ENCODE data around the gene HERC4.
"Not testable (repeated sequence)": the region's sequence is repeated elsewhere in the genome, so short reads cannot be mapped to it uniquely, and the experiment has no call there.

HERC4 gene

DNA sequence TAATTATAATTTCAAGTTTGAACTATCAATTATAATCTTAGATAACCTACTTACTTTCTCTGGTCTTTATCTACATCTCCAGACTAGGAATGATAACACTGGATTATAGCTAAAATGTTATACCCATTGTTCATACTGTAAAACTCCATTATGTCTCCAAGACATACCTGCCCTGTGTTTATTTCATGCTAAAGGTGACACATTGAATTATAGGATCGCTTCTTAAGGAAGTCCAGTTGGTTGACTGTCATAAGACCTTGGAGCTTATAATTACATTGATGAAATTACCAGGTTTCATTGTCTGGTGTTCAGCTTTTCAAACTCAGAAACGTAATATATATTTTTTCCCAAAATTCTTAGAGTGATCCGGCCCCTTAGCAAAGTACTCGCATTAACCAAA is 15.5 kb upstream of the HERC4 start:
- no peak for DNase-seq

DNA sequence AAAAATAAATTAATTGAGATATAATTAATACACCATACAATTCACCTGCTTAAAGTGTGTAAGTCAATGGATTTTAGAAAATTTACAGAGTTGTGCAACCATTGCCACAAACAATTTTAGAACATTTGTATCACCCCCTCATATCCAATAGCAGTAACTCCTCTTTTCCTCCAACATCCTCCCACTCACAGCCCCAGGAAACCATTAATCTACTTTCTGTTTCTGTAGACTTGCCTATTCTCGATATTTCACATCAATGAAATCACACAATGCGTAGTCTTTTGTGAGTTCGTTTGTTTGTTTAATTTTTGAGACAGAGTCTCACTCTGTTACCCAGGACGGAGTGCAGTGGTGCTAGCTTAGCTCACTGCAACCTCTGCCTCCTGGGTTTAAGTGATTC is 13.7 kb upstream of the HERC4 start:
- no peak for DNase-seq

DNA sequence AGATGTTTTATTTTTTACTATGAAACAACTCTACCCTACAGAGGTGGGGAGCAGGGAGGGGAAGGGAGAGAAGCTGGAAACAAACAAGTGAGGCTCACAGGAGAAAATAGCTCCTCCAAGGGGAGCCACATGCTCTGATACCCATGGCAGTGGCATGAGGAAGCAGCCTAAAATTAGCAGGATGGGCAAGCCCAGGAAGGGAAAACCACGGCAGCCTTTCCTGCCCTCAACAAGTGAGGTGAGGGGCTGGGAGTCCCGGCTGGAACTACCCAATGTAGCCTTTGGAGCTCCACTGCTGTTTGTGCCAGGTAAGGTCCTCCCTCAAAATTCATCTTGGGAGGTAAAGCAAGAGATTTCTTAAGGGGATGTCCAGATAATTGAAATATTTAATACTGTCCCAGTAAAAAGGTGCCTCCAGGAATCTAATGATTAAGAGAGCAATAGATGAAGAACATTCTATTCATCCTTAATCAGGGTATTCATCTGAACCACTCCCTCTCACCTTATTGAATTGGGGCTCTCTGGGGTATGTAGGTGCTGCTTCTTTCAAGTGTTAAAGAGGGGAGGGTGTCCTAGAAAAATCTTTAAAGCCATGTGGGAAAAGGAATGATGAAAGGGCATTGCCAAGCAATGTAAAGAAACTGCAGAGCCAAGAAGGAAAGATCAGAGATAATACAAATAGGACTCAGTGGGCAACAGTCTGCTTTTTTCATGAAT is 12.8 kb upstream of the HERC4 start:
- no peak for DNase-seq

DNA sequence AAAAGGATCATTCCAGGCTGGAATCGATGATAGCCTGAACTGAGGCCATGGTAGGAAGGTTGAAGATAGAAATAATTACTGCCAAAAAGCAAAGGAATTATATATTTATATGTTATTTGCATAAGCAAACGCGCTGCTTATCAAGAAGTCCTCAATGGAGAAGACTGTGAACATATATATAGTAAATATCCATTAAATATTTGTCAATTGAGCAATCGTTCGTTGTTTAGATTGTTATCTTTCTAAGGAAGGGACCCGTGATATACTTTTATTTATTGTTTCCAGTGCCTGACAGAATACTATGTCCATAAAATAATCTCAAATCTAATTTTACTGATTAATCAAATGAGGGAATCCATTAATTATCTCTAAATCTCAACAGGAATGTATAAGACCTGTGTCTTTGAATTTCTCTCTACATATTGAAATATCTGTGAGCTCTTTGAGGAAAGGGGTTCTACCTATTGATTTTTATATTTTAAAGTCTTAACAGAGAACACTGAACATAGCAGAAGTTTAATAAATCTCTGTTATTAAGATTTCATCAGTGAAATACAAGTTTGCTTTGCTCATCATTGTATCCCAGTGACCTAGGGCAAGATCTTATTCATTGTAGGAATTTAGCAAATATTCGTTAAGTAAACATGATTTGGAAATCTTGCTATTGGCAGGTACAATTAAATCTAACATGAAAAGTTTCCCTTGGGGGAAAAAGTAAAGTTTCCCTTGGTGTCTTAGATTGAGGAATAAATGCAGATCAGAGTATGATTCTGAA is 12.0 kb upstream of the HERC4 start:
- no peak for DNase-seq

DNA sequence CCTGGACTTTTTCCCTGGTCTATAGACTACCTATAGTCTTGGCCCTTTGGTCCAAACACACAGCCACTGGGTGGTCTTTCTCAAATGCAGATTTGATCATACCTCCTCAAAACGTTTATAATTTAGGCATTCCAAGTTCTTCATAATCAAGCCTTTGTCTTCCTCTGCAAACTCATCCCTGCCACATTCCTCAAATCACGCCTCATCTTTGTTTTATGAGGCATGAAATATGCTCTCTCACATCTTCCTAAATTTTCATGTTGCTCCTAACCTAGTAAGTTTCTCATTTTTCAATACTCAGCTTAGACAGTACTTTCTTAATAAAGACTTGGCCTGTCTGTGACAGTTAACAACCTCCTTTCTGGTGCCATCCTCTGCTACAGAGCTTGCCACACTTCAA is 10.9 kb upstream of the HERC4 start:
- DNase-seq: no peak

DNA sequence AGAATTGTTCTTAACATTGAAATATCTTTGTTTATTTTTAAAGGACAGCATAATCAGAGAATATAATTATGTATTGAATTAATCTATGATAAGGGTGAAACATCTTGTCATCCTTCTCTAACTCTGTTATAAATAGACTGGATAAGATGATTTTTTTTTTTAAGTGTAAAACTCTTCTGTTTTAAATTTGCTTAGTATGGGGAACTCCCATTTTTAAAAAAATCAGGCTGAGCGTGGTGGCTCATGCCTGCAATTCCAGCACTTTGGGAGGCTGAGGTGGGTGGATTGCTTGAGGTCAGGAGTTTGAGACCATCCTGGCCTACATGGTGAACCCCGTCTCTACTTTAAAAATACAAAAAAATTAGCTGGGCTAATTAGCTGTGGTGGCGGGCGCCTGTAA is 9.4 kb upstream of the HERC4 start:
- no peak for DNase-seq

DNA sequence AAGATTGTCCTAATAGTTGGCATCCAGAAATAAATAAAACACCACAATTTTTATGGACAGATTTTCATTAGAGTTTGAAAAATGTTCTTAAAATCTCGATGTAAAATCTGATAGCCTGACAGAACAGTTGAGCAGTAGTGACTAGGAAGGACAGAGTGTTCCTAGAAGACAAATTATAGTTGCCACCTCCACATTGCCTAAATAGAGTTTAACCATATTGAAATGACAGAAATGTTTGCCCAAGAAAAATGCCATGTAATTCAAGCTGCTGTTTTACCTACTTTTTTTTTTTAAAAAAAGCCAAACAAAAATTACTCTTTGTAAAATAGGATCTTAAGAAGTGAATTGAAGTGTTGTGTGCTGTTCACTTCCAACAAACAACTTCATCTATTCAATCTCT is 8.9 kb upstream of the HERC4 start:
- DNase-seq: no peak

DNA sequence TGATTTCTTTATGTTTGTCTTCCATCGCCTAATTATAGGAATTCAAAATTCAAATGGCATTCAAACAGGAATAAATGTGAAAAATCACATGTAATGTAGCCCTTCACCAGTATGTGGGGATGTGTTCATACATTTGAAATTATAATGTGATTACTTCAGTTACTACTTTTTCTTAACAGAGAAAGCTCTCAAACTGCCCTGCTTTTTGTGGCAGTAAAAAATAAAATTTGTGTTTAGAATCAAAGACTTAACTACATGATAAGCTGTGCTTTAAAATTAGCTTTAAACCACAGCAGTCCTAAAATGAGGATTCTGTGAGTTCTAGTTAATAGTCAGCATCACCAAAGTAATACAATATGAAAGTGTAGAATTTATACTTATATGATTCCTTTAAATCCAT is 7.8 kb upstream of the HERC4 start:
- no peak for DNase-seq

DNA sequence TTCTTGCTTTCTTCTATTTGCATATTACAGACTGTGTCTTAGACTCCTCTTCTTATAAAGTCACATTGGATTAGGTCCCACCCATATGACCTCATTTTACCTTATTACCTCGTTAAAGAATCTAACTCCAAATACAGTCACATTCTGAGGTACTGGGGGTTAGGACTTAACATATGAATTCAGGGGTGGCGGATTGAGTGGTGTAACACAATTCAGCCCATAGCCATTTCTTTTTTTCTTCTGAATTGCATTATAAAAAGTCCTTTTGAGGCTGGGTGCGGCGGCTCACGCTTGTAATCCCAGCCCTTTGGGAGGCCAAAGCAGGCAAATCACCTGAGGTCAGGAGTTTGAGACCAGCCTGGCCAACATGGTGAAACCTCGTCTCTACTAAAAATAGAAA is 6.8 kb upstream of the HERC4 start:
- DNase-seq: no peak

DNA sequence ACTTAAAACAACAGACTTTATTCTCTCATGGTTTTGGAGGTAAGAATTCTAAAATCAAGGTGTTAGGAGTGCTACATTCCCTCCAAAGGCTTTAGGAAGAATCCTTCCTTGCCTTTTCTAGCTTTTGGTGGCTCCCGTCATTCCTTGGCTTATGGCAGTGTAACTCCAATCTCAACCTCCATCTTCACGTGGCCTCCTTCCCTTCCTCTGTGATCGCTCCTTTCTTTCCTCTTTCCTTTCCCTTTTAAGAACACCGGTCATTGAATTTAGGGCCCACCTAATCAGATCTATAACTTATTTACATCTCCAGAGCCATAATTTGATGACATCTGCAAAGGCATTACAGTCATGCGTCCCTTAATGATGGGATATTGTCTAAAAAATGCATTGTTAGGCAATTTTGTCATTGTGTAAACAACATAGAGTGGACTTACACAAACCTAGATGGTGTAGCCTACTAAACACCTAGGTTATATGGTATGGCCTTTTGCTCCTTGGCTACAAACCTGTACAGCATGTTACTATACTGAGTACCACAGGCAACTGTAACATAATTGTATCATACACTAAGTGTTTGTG is 5.9 kb upstream of the HERC4 start:
- DNase-seq: no peak

DNA sequence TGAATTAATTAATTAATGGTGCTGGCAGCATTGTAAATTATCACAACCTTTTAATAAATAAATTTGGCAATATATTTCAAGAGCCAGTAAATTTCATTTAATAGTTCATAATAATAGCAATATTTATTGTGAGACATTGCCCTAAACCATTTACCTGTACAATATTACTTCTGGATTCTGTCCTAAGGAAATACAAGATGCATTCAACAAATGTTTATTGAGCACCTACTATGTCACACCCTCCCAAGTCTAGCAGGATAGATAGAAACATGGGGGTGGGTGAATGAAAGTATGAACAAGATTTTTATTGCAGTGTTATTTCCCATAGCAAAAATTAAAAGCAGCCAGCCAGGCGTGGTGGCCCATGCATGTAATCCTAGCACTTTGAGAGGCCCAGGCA is 4.4 kb upstream of the HERC4 start:
- DNase-seq: no peak

DNA sequence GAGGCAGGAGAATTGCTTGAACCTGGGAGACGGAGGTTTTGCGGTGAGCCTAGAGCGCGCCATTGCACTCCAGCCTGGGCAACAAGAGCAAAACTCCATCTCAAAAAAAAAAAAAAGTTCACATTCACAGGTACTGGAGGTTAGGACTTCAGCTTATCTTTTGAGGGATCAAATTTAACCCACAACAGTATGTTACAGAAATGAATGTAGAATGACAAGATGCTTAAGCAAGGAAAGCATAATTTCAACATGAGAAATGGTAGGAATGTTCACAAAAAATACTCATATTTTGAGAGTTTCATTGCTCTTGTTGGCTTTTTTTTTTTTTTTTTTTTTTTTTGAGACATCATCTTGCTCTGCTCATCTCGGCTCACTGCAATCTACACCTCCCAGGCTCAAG is 1.9 kb upstream of the HERC4 start:
- no peak for DNase-seq

DNA sequence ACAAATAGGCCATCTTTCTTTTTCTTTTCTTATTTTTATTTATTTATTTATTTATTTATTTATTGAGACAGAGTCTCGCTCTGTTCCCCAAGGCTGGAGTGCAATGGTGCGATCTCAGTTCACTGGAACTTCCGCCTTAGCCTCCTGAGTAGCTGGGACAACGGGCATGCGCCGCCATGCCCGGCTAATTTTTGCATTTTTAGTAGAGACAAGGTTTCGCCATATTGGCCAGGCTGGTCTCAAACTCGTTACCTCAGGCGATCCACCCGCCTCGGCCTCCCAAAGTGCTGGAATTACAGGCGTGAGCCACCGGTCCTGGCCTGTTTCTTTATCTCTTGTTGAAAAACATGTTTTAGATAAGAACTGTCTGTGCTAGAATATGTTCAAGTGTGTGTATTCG is 998 bp upstream of the HERC4 start:
- not testable (repeated sequence) for DNase-seq

DNA sequence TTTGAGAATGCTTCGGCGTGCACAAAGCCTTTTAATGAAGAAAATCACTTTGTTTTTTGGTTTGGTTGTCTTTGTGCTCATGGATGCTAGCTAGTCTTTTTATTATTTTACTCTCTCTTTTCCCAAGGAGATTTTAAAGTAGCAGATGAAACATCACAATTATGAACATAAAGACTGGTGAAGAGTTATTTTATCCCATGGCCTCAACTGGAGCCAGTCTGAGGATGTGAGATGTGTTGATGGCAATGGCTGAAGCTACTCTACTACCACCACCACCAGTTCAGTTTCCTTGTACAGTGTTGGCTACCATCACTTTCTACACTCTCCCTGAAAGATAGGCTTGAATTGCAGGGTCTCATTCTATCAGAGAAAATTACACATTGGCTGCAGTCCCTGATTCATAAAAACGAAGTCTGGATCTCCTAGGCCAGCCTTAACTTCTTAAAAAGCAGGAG is 494 bp upstream of the HERC4 start:
- no peak for DNase-seq

DNA sequence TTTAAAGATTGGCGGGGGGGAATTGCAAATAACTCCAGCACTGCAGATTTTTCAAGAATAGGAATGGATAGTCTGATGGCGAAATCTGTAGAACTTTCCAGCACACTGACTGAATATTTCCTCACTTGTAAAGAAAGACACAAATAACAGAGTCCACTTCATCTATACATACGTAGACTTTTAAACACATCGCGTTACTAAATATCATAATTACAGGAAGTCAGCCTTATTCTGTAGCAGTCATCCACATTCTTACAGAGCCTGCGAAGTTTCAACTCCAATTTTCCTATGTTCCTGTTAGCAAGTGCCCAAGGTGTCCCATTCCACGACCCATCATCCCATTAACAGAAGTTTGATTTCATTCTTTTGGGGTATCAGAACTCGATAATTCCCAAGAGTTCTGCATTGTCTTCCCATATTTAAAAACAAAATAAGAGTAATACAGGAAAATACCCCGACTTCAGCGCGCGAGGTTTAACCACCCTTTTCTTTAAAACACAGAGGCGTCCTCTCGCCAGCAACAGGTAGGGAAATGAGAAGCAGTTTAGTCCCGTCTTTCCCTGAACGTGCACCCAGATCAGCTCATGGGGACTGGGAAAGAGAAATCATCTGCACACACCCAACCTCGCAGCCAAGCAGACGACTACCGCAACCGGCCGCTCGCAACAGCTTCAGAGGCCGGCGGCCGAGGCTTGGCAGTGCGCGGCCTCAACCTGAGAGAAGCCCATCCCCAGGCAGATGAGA is 880 bp downstream of the HERC4 start:
- DNase-seq: peak; percentile 23 to 68

DNA sequence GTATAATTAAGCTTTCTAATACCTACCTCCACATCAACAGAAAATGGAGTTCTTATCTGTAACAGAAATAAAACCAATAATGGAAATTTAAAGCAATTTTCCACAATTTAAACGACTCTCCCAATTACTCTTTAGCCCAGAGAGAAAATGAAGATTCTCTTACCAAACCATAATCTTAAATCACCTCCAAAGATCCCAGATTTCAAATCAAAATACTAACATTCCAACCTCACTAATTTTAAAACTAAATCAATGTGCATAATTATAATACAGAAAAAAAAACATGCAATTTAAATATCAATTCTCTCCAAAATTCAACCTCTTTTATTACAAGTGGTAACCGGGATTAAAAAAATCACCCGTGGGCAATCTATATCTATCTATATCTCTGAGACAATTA is 1.5 kb downstream of the HERC4 start:
- no peak for DNase-seq

DNA sequence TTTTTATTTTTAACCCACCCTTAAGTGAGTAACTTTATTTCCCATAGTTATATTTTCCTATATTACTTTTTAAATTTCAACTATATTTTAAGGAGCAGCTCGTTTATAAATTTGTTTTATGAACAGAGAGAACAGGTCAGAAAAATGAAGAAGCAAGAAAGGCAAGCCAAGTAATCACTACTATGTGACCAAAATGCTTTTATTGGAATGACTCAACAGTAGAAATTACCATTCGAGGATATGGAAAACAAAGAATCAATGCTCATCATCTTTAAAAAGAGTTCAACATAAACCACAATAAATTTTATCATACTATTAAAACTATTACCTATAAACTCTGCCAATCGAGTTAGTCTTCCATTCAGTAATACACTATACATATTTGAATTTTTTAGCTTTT is 7.6 kb downstream of the HERC4 start:
- no peak for DNase-seq

DNA sequence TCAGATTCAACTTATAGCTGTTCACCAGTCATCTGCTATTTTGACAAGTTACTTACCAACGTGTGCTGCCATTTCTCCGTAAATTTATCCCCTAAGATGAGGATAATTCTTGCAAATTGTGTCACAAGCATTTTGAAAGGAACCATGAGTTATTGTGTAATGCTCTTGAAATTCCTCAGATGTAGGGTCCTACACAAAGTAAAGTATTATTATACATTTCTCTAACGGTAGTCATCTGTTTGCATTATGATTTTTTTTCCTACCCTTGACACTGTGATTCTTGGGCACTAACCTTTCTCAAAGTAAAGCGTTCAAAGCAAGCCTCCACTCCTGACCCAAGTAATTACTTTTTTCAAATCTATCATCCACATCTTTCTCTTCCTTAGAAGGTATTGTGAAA is 8.1 kb downstream of the HERC4 start:
- no peak for DNase-seq

DNA sequence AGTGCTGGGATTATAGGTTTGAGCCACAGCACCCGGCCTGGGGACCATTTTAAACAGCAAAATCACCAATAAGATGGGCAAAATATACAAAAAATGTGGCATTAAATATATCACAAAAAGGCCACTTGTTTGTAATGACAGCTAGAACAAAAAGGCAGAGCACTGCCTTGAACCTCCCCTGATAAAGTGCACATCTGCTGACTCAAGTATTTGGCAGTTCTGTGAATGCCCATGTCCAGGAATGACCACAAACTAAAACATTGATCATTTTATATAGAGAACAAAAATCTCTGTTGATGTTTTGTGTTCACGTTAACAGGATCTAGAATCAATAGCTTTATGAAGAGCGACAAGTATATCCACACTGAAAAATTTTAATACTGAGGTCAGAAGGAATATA is 21.5 kb downstream of the HERC4 start:
- DNase-seq: no peak

DNA sequence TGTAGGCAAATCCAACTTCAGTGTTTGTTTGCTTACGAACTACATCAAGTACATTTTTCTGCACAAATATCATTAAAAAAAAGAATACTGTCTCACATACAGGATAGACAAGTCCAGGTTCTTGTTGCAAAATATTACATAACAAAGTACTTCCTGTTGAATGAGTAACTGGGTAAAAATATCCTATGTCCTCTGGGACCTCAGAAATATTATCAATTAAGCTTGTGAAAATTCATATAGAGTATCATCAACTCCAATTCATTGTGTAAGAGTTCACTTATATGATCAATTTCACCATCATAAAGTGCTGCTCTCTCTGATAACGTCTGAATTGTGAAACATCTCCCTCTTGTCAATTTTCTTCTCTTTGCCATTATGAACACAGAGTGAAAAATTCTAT is 22.6 kb downstream of the HERC4 start:
- no peak for DNase-seq

DNA sequence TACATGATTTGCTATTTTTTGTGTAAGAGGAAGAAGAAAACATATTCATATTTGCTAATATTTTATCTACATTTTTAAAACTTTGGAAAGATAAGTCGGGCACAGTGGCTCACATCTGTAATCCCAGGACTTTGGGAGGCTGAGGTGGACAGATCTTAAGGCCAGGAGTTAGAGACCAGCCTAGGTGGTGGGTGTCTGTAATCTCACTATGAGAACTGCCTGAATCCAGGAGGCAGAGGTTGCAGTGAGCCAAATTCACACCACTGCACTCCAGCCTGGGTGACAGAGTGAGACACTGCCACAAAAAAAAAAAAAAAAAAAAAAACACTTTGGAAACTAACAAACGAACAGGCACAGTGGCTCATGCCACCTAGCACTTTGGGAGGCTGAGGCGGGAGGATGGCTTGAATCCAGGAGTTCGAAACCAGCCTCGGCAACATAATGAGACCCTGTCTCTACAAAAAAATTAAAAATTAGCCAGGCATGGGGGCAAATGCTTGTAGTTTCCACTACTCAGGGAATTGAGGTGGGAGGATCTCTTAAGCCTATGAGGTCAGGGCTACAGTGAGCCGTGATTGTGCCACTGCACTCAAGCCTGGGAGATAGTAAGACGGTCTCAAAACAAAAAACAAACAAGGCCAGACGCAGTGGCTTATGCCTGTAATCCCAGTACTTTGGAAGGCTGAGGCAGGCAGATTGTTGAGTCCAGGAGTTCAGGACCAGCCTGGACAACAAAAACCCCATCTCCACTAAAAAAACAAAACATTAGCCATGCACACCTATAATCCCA is 25.6 kb downstream of the HERC4 start:
- no peak for DNase-seq

DNA sequence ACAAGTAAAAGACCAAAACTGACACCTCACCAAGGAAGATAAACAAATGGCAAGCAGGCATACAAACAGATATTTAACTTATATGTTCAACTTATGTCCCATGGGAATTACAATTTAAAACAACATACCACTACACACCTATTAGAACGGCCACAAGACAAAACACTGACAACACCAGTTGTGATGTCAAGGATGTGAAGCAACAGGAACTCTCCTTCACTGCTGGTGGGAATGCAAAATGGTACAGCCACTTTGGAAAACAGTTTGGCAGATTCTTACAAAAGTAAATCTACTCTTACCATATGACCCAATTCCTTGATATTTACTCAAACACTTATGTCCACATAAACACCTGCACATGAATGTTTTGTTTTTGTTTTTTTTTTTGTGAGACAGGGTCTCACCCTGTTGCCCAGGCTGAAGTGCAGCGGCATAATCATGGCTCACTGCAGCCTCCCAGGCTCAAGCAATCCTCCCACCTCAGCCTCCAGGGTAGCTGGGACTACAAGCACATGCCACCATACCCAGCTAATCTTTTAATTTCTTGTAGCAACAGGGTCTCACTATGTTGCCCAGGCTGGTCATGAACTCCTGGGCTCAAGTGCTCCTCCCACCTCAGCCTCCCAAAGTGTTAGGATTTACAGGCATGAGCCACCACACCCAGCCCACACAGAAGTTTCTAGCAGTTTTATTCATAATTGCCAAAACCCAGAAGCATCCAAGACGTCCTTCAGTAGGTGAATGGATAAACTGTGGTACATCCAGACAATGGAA is 27.3 kb downstream of the HERC4 start:
- no peak for DNase-seq

All from NCI-H526 (cell line).